Left ventricle myocardium inferior (tissue), 1 donor: ENCODE measurements around the gene TEX19. TPM values are rescaled to one million over a fixed set of nuclear protein-coding genes. Genes with fewer than 3 reads are reported as not detected.

Source experiments
- DNase-seq: peaks from one replicate; pipeline ENCODE4 v3.0.0-alpha.2; 2020
- H3K27ac ChIP-seq: fragments of 200-600 bp; replicated peaks from 2 replicates; pipeline ENCODE4 v1.8.0; 2021
- H3K27me3 ChIP-seq: fragments of 200-600 bp; 2 replicates; pipeline ENCODE4 v1.8.0; 2021; ENCODE audit warnings: low read depth
- H3K36me3 ChIP-seq: fragments of 200-600 bp; 2 replicates; pipeline ENCODE4 v1.8.0; 2021
- H3K4me1 ChIP-seq: fragments of 200-600 bp; 2 replicates; pipeline ENCODE4 v1.8.0; 2021
- H3K4me3 ChIP-seq: fragments of 200-600 bp; 2 replicates; pipeline ENCODE4 v1.8.0; 2021; ENCODE audit warnings: mild to moderate bottlenecking, moderate library complexity
- H3K9me3 ChIP-seq: fragments of 200-600 bp; replicated peaks from 2 replicates; pipeline ENCODE4 v1.8.0; 2021
- intact Hi-C: fragments of 100-400 bp; cut with micrococcal nuclease; formaldehyde crosslinking; loops from one replicate; pipeline ENCODE4 v1.11.0; 2022
- long read RNA-seq: library from polyadenylated mRNA; unstranded; transcript quantifications from one replicate; pipeline ENCODE4 v2.0.0, GENCODE V29; 2021
- total RNA-seq: library from RNA; stranded (reverse); fragmentation: NEBNext Ultra II Directional; extraction: Animal tissue kit (Norgen Biotek cat#: 25700); gene quantifications from one replicate; pipeline ENCODE4 v1.2.1, GENCODE V29; 2021
- TF ChIP-seq, protein P1 (sequence below): fragments of 200-600 bp; IDR thresholded peaks from 2 replicates; pipeline ENCODE4 v1.8.0; 2021; ENCODE audit warnings: antibody characterized with exemption, mild to moderate bottlenecking, borderline replicate concordance
- donor health status: DM: no; HTN: yes; CAD: no; lungs with severe emphysema.

TEX19 gene, protein sequence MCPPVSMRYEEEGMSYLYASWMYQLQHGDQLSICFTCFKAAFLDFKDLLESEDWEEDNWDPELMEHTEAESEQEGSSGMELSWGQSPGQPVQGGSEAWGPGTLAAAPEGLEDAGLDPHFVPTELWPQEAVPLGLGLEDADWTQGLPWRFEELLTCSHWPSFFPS
- not detected for total RNA-seq
- long read RNA-seq = 0 reads

GRCh38 chr17:82358465-82359350 lies at the start of gene TEX19:
TEX19 (plus strand) TSS chr17:82359247; CDS start chr17:82362151, 2,904 bp downstream.
- intact Hi-C loops = no loop called here
- no peaks in the 10 kb centered on the region for H3K36me3 ChIP-seq

GRCh38 chr17:82309656-82310570 lies 49.1 kb upstream of the TEX19 start:
- Histone ChIP-seq H3K4me3 (no peak overlapping the region), H3K27me3 (peaks cover 80% of the 10 kb centered on the region), H3K27ac (no peak overlapping the region), H3K9me3 (no peaks in the 10 kb centered on the region), H3K36me3 (no peaks in the 10 kb centered on the region), H3K4me1 (peaks cover 4% of the 10 kb centered on the region)
- DNase-seq = no peak
- intact Hi-C loops = no loop called here
- TF ChIP-seq, protein P1, sequence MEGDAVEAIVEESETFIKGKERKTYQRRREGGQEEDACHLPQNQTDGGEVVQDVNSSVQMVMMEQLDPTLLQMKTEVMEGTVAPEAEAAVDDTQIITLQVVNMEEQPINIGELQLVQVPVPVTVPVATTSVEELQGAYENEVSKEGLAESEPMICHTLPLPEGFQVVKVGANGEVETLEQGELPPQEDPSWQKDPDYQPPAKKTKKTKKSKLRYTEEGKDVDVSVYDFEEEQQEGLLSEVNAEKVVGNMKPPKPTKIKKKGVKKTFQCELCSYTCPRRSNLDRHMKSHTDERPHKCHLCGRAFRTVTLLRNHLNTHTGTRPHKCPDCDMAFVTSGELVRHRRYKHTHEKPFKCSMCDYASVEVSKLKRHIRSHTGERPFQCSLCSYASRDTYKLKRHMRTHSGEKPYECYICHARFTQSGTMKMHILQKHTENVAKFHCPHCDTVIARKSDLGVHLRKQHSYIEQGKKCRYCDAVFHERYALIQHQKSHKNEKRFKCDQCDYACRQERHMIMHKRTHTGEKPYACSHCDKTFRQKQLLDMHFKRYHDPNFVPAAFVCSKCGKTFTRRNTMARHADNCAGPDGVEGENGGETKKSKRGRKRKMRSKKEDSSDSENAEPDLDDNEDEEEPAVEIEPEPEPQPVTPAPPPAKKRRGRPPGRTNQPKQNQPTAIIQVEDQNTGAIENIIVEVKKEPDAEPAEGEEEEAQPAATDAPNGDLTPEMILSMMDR = no peak

More at GRCh38 chr17:82358465-82359350, at the start of gene TEX19:
- TF ChIP-seq, protein P1 = no peak
- H3K4me3 ChIP-seq = no peak within 1 kb of the TSS
- no peaks in the 10 kb centered on the region for H3K4me1 ChIP-seq
- H3K9me3 ChIP-seq = no peaks in the 10 kb centered on the region
- no peak within 1 kb of the TSS for H3K27ac ChIP-seq
- no peak for DNase-seq
- peaks cover 45% of the 10 kb centered on the region for H3K27me3 ChIP-seq

GRCh38 chr17:82310877-82311276 lies 48.2 kb upstream of the TEX19 start:
- H3K27me3 ChIP-seq = peaks cover 90% of the 10 kb centered on the region

DNA sequence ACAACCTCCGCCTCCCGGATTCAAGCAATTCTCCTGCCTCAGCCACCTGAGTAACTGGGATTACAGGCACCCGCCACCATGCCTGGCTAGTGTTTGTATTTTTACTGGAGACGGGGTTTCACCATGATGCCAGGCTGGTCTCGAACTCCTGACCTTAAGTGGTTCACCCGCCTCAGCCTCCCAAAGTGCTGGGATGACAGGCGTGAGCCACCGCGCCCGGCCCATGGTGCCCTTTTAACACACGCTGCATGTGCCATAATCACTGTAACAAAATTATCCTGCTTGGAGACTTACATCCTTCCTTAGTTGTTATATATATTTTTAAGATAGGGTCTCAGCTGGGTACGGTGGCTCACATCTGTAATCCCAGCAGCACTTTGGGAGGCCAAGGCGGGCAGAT lies 47.1 kb upstream of the TEX19 start:
- no peaks in the 10 kb centered on the region for H3K9me3 ChIP-seq
- peaks cover 98% of the 10 kb centered on the region for H3K27me3 ChIP-seq
- H3K4me1 ChIP-seq = peaks cover 15% of the 10 kb centered on the region
- no peaks in the 10 kb centered on the region for H3K36me3 ChIP-seq
- TF ChIP-seq, protein P1 = no peak
- intact Hi-C loops = no loop called here
- DNase-seq = no peak
- no peak overlapping the region for H3K4me3 ChIP-seq
- H3K27ac ChIP-seq = no peak overlapping the region

More at GRCh38 chr17:82310877-82311276, 48.2 kb upstream of the TEX19 start:
- Histone ChIP-seq H3K4me3 (no peak overlapping the region), H3K36me3 (no peaks in the 10 kb centered on the region), H3K4me1 (peaks cover 11% of the 10 kb centered on the region), H3K9me3 (no peaks in the 10 kb centered on the region), H3K27ac (no peak overlapping the region)
- no peak for DNase-seq
- intact Hi-C loops = no loop called here
- TF ChIP-seq, protein P1 = no peak
